Panc1 (cell line): ENCODE data around the gene BORCS8. TPM values are rescaled to one million over a fixed set of nuclear protein-coding genes. Genes with fewer than 3 reads are reported as not detected.

Experiments used
- ATAC-seq: fragments of 200-7000 bp; cut with Tn5 transposase; 2 replicates; pipeline ENCODE4 v1.9.1; 2020; ENCODE audit warnings: mild to moderate bottlenecking, moderate library complexity
- BruUV-seq: library from RNA; stranded (reverse); fragments of 400-500 nt; replicated peaks from 2 replicates; lab custom pipeline; 2021; lab: Mats Ljungman, UMichigan
- CTCF ChIA-PET: fragments of 300-600 bp; sonication (Branson Sonifier 250); formaldehyde crosslinking; loops from one replicate; lab custom pipeline; 2022; ENCODE audit warnings: antibody characterized with exemption; lab: Charles Lee
- POLR2A ChIA-PET: fragments of 300-600 bp; sonication (Branson Sonifier 250); formaldehyde crosslinking; loops from one replicate; lab custom pipeline; 2022; ENCODE audit warnings: antibody characterized with exemption; lab: Charles Lee
- DNase-seq: peaks from one replicate; pipeline ENCODE4 v3.0.0-alpha.2; 2010; ENCODE audit warnings: low read depth, low spot score
- H3K27ac ChIP-seq: 2 replicates; pipeline ENCODE4 v1.5.1; 2011; ENCODE audit warnings: mild to moderate bottlenecking, low read length, inconsistent platforms
- H3K27me3 ChIP-seq: fragments of 200-500 bp; sonication (Bioruptor generic); 2 replicates; pipeline ENCODE4 v1.6.0; 2014; ENCODE audit warnings: low read length, inconsistent platforms; ENCODE audit not compliant: control insufficient read depth, insufficient read depth
- H3K36me3 ChIP-seq: fragments of 200-500 bp; sonication (Bioruptor generic); 2 replicates; pipeline ENCODE4 v1.5.1; 2014; ENCODE audit warnings: inconsistent platforms, mild to moderate bottlenecking, low read length, moderate library complexity; ENCODE audit not compliant: control insufficient read depth, insufficient read depth
- H3K4me1 ChIP-seq: 2 replicates; pipeline ENCODE4 v1.5.1; 2011; ENCODE audit warnings: inconsistent platforms, mild to moderate bottlenecking, low read length, moderate library complexity; ENCODE audit not compliant: control insufficient read depth, insufficient read depth
- H3K4me3 ChIP-seq, 2 experiments: 2 replicates each; pipeline ENCODE4 v1.5.1; 2011 to 2012; ENCODE audit warnings: low read depth in 2 of 2, low read length in 2 of 2, mild to moderate bottlenecking in 2 of 2, inconsistent platforms in 1 of 2, moderate library complexity in 1 of 2
- H3K9me3 ChIP-seq: fragments of 200-500 bp; sonication (Bioruptor generic); 2 replicates; pipeline ENCODE4 v1.5.1; 2014; ENCODE audit warnings: low read depth, mild to moderate bottlenecking, inconsistent platforms, low read length, moderate library complexity; ENCODE audit not compliant: control insufficient read depth, insufficient read depth
- POLR2AphosphoS5 ChIP-seq: IDR thresholded peaks from 2 replicates; pipeline ENCODE4 v1.6.1; 2012; ENCODE audit warnings: mild to moderate bottlenecking, low read depth, low read length, moderate library complexity
- REST ChIP-seq, 2 experiments: IDR thresholded peaks; 2 replicates each; pipeline ENCODE4 v1.6.1; 2011 to 2012; ENCODE audit warnings: low read depth in 2 of 2, control low read depth in 1 of 2, low read length in 1 of 2, mild to moderate bottlenecking in 1 of 2, moderate library complexity in 1 of 2; ENCODE audit not compliant: insufficient read depth in 1 of 2
- SIN3A ChIP-seq: IDR thresholded peaks from 2 replicates; pipeline ENCODE4 v1.6.1; 2012; ENCODE audit warnings: low read depth, mild to moderate bottlenecking, low read length, moderate library complexity, borderline replicate concordance; ENCODE audit not compliant: insufficient read depth
- TCF7L2 ChIP-seq: IDR thresholded peaks from 2 replicates; pipeline ENCODE4 v1.6.1; 2011; ENCODE audit warnings: mild to moderate bottlenecking, low read depth, low read length, inconsistent platforms
- in situ Hi-C: cut with HindIII; loops from 2 replicates; pipeline ENCODE4 v1.10.0; 2016; ENCODE audit warnings: low sequenced_read_pairs, low pct_unique_long_range_greater_than_20kb
- intact Hi-C: fragments of 100-400 bp; cut with micrococcal nuclease; formaldehyde crosslinking; loops from one replicate; pipeline ENCODE4 v1.10.0; 2022; ENCODE audit not compliant: unreplicated experiment
- total RNA-seq: library from RNA; stranded (reverse); gene quantifications from one replicate; pipeline ENCODE4 v1.2.1, GENCODE V29; 2021; ENCODE audit not compliant: unreplicated experiment
- TF ChIP-seq, protein P1 (sequence below): fragments of 450-650 bp; IDR thresholded peaks from 2 replicates; pipeline ENCODE4 v1.5.1; 2017; ENCODE audit warnings: mild to moderate bottlenecking

BORCS8 gene
- total RNA-seq, 1 experiment from 2014 or later = 37.8 TPM

- TSS peak; percentile 98 for BruUV-seq
- ATAC-seq (peak; percentile 91), DNase-seq (no peak)
- Histone ChIP-seq H3K4me3 (peak within 1 kb of the TSS; percentile 83 to 91), H3K27ac (peak within 1 kb of the TSS; percentile 95), H3K36me3 (peaks cover 3% of the 10 kb centered on the region; the same call in 1 of the 2 replicates), H3K9me3 (no peaks in the 10 kb centered on the region), H3K27me3 (no peaks in the 10 kb centered on the region), H3K4me1 (peaks cover 7% of the 10 kb centered on the region)
- ChIA-PET POLR2A (interaction anchor here (0.6 kb wide), 1 partner anchor 10 kb away, joined by 7 read pairs; no protein-coding TSS in a partner anchor), CTCF (interaction anchor here (0.6 kb wide), 1 partner anchor 59 kb away, joined by 7 read pairs; no protein-coding TSS in a partner anchor)
- in situ Hi-C loops (no loop called here), intact Hi-C loops (no loop called here)
- no peak for TF ChIP-seq REST (IDR thresholded peaks at IDR 0.05; ENCODE audit: insufficient read depth in 1 of 2, low read depth in 2 of 2, low read length in 1 of 2)
- TF ChIP-seq POLR2AphosphoS5 = peak; percentile 78
- TF ChIP-seq SIN3A = 0 out of 2 replicates have a peak, but pooled peaks have one; percentile 61
Observed at GRCh38 chr19:19203012-19203856, 11.3 kb upstream of the BORCS8 start, which contains the start of gene NR2C2AP. Gene NR2C2AP (minus strand): TSS chr19:19203414. CDS start chr19:19203060, 354 bp downstream.

- CTCF ChIA-PET = interaction anchor here (0.6 kb wide), 1 partner anchor 59 kb away, joined by 7 read pairs; no protein-coding TSS in a partner anchor
- TF ChIP-seq SIN3A (no peak), TCF7L2 (no peak), POLR2AphosphoS5 (no peak), REST (IDR thresholded peaks at IDR 0.05; ENCODE audit: insufficient read depth in 1 of 2, low read depth in 2 of 2, low read length in 1 of 2) (no peak)
- TF ChIP-seq, protein P1, sequence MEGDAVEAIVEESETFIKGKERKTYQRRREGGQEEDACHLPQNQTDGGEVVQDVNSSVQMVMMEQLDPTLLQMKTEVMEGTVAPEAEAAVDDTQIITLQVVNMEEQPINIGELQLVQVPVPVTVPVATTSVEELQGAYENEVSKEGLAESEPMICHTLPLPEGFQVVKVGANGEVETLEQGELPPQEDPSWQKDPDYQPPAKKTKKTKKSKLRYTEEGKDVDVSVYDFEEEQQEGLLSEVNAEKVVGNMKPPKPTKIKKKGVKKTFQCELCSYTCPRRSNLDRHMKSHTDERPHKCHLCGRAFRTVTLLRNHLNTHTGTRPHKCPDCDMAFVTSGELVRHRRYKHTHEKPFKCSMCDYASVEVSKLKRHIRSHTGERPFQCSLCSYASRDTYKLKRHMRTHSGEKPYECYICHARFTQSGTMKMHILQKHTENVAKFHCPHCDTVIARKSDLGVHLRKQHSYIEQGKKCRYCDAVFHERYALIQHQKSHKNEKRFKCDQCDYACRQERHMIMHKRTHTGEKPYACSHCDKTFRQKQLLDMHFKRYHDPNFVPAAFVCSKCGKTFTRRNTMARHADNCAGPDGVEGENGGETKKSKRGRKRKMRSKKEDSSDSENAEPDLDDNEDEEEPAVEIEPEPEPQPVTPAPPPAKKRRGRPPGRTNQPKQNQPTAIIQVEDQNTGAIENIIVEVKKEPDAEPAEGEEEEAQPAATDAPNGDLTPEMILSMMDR = no peak
- in situ Hi-C loops (no loop called here), intact Hi-C loops (no loop called here)
- Histone ChIP-seq H3K27ac (peak overlapping the region; percentile 95), H3K9me3 (no peaks in the 10 kb centered on the region), H3K4me1 (peaks cover 7% of the 10 kb centered on the region), H3K27me3 (no peaks in the 10 kb centered on the region), H3K4me3 (peak overlapping the region; percentile 83 to 91), H3K36me3 (peaks cover 3% of the 10 kb centered on the region; the same call in 1 of the 2 replicates)
- POLR2A ChIA-PET = no interaction called here
- ATAC-seq (0 out of 2 replicates have a peak, but pooled peaks have one; percentile 2), DNase-seq (no peak)
- BruUV-seq = no TSS peak
Observed at GRCh38 chr19:19202707-19203011, 10.7 kb upstream of the BORCS8 start.
